GM18861 (cell line): ENCODE measurements around the gene CCL17.
A peak's percentile ranks its signal among the peaks of the same experiment; 100 is the strongest.

Experiments
- ATAC-seq: cut with Tn5 transposase; IDR thresholded peaks from one replicate; pipeline ENCODE4 v1.9.1; 2021; ENCODE audit not compliant: unreplicated experiment

CCL17 gene

DNA sequence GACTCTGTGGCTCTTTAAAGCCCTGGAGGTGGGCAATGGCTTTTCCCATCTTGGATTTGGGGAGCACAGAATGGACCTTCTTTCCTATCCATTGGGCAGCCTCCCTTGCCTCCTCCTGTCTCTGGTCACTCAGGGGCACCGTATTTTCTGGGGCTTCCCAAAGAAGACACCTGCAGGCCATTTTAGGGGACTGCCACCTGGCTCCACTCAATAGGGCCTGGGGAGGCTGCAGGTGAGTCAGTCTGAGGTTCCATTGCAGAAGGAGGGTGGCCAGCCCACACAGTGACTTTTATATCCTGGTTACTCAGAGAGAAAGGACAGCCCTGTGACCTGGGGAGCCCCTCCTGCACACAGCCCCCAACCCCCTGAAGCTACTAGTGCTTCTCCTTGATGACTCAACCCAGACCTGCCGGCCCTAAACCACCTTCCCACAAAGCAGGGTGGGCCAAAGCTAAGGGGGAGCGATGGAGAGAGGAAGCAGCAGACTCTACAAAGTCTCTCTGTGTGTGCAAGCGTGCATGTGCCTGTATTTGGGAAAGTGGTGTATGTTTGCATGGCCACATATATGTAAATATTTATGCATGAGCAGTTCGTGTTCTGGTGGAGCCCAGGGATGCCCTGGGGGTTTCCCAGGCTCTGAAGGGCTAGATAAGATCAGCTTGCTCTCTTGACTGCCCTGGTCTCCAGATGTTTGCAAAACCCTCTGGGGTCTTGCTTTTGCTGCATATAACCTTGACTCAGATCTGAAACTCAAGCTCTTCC, 27.3 kb upstream of the CCL17 start:
- peak; percentile 75 for ATAC-seq

DNA sequence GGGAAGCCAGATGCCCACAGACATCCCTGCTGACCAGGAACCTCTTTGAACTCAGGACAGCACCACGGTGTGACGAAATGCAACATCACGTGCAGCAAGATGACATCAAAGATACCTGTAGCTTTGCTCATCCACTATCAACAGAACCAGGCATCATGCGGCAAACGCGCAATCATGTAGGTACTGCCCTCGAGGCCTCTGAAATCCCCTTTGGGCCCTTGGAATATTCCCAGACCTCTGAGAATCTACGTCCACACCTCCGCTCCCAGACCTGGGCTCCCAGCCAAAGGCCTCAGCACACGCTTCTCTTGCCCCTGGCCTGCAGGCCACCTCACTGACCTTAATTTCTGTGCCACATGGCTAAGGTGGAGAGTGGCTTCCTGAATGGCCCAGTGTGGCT, 25.0 kb upstream of the CCL17 start:
- ATAC-seq: no peak

DNA sequence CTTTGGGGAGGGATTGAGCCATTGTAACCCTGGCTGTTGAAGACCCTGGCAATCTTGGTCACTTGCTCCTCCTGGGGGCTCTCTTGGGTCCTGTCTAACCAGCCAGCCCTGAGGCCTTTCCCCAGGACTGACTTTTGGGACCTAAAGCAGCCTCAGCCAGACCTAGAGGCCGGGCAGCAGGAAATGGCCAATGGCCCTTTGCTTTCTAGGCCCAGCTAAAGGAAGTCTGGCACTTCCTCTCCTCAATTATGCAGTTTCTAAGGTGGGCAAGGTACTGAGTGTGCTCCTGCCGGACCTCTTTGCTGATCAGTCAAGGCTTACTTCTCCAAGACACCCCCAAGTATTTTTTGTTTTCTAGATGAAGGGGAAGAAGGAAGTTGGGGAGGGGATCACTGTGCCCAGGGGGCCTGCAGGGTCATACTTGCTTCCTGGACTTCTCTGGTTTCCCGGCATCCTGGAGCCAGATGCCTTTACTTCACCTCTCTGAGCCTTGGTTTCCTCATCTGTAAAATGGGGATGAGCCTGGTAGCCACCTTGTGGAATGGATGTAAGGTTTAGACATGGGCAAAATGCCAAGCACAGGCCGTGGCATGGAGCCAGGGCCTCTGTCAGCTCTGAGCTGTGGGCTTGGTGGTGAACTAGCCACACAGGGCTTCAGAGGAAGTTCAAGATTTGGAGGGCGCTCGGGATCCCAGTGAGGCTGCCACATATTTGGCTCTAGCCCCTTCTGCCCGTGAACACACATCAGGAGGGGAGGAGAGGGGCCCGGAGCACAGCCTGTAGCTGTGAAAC, 23.7 kb upstream of the CCL17 start:
- ATAC-seq: no peak

DNA sequence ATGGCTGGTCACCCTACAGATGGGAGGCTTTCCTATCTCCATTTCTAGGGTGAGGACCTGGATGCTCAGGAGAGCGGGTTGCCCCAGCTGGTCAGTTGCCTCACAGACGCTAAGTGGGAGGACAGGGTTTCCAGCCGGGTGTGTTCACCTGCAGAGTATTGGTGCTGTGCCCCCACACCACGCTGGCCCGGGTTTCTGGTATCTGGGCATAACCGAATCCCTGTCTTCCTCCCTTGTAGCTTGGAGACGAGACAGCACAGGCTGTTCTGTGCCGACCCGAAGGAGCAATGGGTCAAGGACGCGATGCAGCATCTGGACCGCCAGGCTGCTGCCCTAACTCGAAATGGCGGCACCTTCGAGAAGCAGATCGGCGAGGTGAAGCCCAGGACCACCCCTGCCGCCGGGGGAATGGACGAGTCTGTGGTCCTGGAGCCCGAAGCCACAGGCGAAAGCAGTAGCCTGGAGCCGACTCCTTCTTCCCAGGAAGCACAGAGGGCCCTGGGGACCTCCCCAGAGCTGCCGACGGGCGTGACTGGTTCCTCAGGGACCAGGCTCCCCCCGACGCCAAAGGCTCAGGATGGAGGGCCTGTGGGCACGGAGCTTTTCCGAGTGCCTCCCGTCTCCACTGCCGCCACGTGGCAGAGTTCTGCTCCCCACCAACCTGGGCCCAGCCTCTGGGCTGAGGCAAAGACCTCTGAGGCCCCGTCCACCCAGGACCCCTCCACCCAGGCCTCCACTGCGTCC, 22.6 kb upstream of the CCL17 start:
- ATAC-seq: no peak

DNA sequence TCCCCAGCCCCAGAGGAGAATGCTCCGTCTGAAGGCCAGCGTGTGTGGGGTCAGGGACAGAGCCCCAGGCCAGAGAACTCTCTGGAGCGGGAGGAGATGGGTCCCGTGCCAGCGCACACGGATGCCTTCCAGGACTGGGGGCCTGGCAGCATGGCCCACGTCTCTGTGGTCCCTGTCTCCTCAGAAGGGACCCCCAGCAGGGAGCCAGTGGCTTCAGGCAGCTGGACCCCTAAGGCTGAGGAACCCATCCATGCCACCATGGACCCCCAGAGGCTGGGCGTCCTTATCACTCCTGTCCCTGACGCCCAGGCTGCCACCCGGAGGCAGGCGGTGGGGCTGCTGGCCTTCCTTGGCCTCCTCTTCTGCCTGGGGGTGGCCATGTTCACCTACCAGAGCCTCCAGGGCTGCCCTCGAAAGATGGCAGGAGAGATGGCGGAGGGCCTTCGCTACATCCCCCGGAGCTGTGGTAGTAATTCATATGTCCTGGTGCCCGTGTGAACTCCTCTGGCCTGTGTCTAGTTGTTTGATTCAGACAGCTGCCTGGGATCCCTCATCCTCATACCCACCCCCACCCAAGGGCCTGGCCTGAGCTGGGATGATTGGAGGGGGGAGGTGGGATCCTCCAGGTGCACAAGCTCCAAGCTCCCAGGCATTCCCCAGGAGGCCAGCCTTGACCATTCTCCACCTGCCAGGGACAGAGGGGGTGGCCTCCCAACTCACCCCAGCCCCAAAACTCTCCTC, 21.9 kb upstream of the CCL17 start:
- ATAC-seq: no peak

DNA sequence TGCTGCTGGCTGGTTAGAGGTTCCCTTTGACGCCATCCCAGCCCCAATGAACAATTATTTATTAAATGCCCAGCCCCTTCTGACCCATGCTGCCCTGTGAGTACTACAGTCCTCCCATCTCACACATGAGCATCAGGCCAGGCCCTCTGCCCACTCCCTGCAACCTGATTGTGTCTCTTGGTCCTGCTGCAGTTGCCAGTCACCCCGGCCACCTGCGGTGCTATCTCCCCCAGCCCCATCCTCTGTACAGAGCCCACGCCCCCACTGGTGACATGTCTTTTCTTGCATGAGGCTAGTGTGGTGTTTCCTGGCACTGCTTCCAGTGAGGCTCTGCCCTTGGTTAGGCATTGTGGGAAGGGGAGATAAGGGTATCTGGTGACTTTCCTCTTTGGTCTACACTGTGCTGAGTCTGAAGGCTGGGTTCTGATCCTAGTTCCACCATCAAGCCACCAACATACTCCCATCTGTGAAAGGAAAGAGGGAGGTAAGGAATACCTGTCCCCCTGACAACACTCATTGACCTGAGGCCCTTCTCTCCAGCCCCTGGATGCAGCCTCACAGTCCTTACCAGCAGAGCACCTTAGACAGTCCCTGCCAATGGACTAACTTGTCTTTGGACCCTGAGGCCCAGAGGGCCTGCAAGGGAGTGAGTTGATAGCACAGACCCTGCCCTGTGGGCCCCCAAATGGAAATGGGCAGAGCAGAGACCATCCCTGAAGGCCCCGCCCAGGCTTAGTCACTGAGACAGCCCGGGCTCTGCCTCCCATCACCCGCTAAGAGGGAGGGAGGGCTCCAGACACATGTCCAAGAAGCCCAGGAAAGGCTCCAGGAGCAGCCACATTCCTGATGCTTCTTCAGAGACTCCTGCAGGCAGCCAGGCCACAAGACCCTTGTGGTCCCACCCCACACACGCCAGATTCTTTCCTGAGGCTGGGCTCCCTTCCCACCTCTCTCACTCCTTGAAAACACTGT, 21.0 kb upstream of the CCL17 start:
- no peak for ATAC-seq

DNA sequence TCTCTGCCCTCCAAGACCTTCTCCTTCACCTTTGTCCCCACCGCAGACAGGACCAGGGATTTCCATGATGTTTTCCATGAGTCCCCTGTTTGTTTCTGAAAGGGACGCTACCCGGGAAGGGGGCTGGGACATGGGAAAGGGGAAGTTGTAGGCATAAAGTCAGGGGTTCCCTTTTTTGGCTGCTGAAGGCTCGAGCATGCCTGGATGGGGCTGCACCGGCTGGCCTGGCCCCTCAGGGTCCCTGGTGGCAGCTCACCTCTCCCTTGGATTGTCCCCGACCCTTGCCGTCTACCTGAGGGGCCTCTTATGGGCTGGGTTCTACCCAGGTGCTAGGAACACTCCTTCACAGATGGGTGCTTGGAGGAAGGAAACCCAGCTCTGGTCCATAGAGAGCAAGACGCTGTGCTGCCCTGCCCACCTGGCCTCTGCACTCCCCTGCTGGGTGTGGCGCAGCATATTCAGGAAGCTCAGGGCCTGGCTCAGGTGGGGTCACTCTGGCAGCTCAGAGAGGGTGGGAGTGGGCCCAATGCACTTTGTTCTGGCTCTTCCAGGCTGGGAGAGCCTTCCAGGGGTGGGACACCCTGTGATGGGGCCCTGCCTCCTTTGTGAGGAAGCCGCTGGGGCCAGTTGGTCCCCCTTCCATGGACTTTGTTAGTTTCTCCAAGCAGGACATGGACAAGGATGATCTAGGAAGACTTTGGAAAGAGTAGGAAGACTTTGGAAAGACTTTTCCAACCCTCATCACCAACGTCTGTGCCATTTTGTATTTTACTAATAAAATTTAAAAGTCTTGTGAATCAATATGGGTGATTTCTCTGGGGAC, 20.1 kb upstream of the CCL17 start:
- no peak for ATAC-seq

DNA sequence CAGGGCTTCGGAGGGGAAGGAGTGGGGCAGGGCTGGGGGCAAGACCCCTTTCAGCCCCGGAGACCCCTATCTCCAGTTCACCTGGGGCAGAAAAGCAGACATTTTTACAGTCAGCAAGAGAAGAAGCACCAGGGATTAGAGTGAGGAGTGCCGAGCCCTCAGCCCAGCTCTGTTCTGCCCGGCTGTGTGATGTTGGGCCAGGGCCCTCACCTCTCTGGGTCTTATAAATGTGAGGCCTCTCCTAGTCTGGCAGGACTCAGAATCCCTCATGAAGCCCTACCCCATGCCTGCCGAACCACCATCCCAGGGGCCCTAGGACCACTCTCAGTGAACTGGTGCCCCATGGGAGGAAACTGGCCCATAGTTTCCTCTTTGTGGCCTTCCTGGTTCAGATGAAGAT, 19.5 kb upstream of the CCL17 start:
- ATAC-seq: no peak

DNA sequence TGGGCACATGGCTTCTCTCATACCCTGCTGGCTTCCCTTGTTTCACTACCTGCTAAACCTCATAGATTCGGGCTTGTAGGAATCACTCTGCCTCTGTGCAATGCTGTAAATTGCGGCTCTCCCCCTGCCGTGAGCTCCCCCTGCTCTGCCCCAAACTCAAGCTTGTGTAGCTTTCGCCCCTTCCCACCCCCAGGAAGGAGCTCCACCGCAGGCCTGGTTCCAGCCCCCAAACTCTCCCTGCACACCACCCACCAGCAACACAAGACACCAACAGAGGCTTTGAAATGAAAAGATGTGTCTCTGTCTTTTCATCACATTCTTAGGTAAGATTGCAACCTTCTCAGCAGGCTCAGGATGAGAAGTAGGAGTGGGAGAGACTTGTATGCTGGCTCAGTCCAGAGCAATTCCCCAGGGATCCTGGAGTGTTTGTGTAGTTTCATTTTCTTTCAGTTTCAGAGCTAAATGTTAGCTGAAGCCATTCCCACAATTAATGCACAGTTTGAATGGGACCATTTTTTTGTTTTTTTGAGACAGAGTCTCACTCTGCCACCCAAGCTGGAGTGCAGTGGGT, 18.1 kb upstream of the CCL17 start:
- ATAC-seq: no peak

DNA sequence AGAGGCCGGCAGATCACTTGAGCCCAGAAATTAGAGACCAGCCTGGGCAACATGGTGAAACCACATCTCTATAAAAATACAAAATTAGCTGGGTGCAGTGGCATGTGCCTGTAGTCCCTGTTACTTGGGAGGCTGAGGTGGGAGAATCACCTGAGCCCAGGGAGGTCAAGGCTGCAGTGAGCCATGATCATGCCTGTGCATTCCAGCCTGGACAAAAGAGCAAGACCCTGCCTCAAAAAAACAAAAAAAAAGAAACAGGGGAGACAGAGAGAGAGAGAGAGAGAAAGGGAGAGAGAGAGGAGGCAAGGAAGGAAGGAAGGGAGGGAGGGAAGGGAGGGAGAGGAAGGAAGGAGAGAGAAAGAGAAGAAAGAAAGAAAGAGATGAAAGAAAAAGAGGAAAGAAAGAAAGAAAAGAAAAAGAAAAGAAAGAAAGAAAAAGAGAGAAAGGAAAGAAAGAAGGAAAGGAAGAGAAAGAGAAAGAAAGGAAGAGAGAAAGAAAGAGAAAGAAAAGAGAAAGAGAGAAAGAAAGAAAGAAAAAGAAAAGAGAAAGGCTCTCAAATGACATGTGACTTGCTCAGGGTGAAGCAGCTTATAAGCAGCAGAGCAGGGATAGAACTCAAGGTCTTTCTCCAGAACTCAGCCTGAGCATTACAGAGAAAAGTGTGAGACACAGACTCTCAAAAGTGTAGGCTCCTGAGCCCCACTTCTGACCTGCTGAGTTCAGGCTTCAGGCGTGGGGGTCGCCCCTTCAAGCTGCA, 16.8 kb upstream of the CCL17 start:
- ATAC-seq: no peak

DNA sequence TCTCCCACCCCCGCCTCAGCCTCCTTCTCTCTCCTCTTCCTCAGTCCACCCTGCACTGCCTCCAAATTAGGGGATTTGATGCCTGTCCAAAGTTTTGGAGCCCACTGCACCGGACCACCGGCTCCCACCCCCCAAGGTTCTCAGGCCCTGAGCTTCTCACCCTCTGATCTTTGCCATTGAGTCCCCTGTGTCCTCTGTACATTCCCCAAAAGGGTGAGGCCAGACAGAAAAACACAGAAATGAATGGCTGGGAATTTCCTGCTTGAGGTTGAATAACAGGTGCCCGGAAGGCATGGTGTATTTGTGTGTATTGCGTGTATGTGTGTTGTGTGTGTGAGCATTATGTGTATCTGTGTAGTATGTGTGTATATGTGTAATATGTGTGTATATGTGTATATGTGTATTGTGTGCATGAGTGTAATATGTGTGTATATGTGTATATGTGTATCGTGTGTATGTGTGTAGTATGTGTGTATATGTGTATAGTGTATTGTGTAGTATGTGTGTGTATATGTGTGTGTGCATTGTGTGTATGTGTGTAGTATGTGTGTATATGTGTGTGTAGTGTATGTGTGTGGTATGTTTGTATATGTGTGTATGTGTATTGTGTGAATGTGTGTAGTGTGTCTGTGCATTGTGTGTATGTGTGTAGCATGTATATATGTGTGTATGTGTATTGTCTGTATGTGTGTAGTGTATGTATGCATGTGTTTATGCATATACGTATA, 16.0 kb upstream of the CCL17 start:
- no peak for ATAC-seq

DNA sequence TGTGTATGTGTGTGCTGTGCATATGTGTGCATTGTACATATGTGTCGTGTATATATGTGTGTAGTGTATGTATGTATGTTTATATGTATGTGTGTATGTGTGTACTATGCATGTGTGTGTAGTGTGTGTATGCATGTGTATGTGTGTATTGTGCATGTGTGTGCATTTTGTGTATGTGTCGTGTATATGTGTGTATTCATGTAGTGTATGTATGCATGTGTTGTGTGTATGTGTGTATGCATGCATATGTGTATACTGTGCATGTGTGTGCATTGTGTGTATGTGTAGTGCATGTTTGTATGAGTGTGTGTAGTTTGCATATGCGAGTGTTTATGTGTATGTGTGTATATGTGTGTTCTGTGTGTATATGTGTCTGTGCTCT, 15.5 kb upstream of the CCL17 start:
- ATAC-seq: no peak

DNA sequence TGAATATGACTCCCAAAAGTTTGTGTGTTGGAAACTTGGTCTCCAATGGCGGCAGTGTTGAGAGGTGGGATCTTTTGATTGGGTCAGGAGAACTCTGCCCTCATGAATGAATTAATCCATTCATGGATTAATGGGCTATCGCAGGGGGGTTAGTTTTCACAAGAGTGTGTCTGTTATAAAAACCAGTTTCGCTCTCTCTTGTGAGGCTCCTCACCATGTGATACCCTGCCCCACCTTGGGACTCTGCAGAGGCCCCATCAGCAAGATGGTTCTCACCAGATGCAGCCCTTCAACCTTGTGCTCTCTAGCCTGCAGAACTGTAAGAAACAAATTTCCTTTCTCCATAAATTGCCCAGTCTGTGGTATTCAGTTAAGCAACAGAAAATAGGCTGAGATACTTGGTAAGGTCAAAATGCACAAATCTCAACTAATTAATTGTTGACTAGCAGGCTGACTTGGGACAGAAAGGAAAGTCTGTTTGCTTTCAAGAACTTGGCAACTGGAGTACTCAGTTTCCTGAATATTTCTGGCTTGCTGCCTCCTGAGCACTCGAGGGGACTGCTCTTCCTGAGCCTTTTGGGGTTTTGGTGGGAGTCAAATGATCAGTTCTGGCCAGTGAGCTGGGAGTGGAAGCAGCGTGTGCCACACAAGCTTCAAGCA, 13.8 kb upstream of the CCL17 start:
- ATAC-seq: no peak

DNA sequence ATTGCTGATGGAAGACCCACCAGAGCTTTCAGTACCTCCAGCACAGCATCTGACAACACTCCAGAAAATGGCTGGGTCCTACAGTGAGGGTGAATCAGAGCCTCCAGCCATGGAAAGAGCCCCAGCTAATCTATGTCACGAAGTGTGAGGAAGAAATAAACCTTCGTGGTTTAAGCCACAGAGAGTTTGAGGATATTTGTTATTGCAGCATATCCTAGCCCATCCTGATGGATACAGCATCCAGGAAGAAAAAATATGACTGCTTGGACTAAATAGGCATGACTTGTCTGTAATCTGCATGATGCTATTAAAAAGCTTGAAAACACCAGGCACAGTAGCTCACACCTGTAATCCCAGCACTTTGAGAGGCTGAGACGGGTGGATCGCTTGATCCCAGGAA, 13.3 kb upstream of the CCL17 start:
- ATAC-seq: no peak

DNA sequence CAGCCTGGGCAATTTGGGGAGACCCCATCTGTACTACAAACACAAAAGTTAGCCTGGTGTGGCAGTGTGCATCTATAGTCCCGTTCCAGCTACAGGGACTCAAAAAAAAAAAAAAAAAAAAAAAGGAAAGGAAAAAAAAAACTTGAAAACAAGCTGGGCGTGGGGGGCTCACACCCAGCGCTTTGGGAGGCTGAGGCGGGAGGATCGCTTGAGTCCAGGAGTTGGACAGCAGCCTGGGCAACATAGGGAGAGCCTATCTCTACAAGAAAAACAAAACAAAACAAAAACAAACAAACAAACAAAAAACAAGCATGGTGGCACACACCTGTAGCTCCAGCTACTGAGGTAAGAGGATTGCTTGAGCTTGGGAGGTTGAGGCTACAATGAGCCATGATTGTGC, 12.9 kb upstream of the CCL17 start:
- ATAC-seq: no peak

DNA sequence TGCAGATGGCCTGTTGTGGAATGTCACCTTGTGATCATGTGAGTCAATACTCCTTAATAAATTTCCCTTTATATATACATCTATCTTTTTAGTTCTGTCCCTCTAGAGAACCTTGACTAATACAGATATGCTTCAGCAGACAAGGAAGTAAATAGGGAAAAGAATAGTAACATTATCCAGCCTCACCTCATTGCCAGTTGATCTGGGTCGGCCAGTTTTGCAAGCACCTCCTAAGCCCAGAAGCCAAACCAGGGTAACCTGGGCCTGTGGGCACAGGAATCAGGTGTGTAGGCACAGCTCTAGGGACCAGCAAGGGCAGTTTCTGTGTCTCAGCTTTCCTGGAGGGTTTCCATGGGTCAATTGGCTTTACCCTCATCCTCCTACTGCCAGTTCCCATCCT, 11.9 kb upstream of the CCL17 start:
- ATAC-seq: no peak

DNA sequence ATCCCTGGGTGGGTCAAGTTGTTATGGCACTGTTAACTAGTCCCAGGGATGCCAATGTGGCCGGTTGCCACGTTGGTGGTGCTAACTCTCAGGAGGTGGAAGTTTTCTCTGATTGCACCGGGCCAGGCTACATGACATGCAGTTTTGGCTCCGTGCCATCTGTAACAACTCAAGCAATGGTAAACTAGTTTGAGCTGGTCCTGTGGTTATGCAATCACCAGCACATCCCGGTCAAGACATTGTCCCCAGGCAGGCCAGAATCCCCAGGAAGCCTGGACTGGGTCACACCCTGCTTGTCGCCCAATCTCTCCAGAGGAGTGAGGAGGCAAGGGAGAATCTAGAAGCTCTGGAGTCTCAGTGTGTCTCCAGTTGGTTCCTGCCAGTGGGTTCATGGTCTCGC, 10.1 kb upstream of the CCL17 start:
- no peak for ATAC-seq
